Suprapubic skin (tissue), 3 donors: ENCODE data around the gene FGF18.

Experiments
- CTCF ChIP-seq, 2 donors: fragments of 200-600 bp in 1 of 2; fragments of 450-650 bp in 1 of 2; sonication (generic) in 1 of 2; IDR thresholded peaks; one replicate each; pipeline ENCODE4 v1.5.1; 2016 to 2019; ENCODE audit warnings: antibody characterized with exemption in 2 of 2, mild to moderate bottlenecking in 1 of 2, moderate library complexity in 1 of 2
- EP300 ChIP-seq: sonication (generic); formaldehyde crosslinking; IDR thresholded peaks from one replicate; pipeline ENCODE4 v1.6.1; 2017; ENCODE audit warnings: antibody characterized with exemption
- POLR2A ChIP-seq, 2 donors: fragments of 450-650 bp; IDR thresholded peaks; one replicate each; pipeline ENCODE4 v1.6.1; 2017; ENCODE audit warnings: antibody characterized with exemption in 2 of 2, mild to moderate bottlenecking in 2 of 2, moderate library complexity in 2 of 2

GRCh38 chr5:171480239-171480638 is 60.8 kb downstream of the FGF18 start:
- no peak for TF ChIP-seq CTCF (IDR thresholded peaks at IDR 0.05)
- TF ChIP-seq EP300, result no peak
- no peak for TF ChIP-seq POLR2A (IDR thresholded peaks at IDR 0.05)
